Fibroblast of the aortic adventitia (primary cell): Measurements from ENCODE around the gene TPM1. TPM values are rescaled to one million over a fixed set of nuclear protein-coding genes. Genes with fewer than 3 reads are reported as not detected.
A peak's percentile ranks its signal among the peaks of the same experiment; 100 is the strongest.
"Not testable (repeated sequence)": the region's sequence is repeated elsewhere in the genome, so short reads cannot be mapped to it uniquely, and the experiment has no call there.

ENCODE experiments used
- DNase-seq: peaks from one replicate; pipeline ENCODE4 v3.0.0-alpha.2; 2010; ENCODE audit warnings: low read depth
- H3K4me3 ChIP-seq: 2 replicates; pipeline ENCODE4 v1.5.1; 2011; ENCODE audit warnings: low read depth, mild to moderate bottlenecking, control low read depth, low read length, moderate library complexity
- CTCF ChIP-seq: IDR thresholded peaks from 2 replicates; pipeline ENCODE4 v1.5.1; 2011; ENCODE audit warnings: mild to moderate bottlenecking, low read length, control low read depth, inconsistent platforms; ENCODE audit not compliant: insufficient read depth
- total RNA-seq: library from RNA; depleted of rRNA; stranded (reverse); fragments of >200 nt; gene quantifications from 2 replicates; pipeline ENCODE4 v1.2.3, GENCODE V29; 2012; ENCODE audit warnings: low replicate concordance

The TPM1 gene
- 261 and 746 TPM in 2 replicates for total RNA-seq

- TF ChIP-seq CTCF = no peak
- H3K4me3 ChIP-seq = peak within 1 kb of the TSS; percentile 98
- DNase-seq = peak; percentile 91
Measured at GRCh38 chr15:63041974-63042876, at the start of gene TPM1. Gene TPM1, plus strand, starts transcription at chr15:63042747. Its CDS starts 83 bp downstream, at chr15:63042830.

- TF ChIP-seq CTCF = no peak
- no peak for DNase-seq
- H3K4me3 ChIP-seq = no peak overlapping the region
Measured at GRCh38 chr15:62993066-62993465, 49.5 kb upstream of the TPM1 start.

GRCh38 chr15:62993632-62994031 lies 48.9 kb upstream of the TPM1 start:
- not testable (repeated sequence) for DNase-seq, H3K4me3 ChIP-seq

GRCh38 chr15:62994439-62994838 lies 48.1 kb upstream of the TPM1 start:
- no peak for TF ChIP-seq CTCF
- DNase-seq = no peak
- H3K4me3 ChIP-seq = no peak overlapping the region

GRCh38 chr15:62994975-62995681 lies 47.4 kb upstream of the TPM1 start:
- no peak for DNase-seq
- TF ChIP-seq CTCF = no peak
- H3K4me3 ChIP-seq = no peak overlapping the region

- H3K4me3 ChIP-seq = no peak overlapping the region
- no peak for TF ChIP-seq CTCF
- no peak for DNase-seq
Measured at GRCh38 chr15:62997441-62997840, 45.1 kb upstream of the TPM1 start.

- no peak for DNase-seq
- TF ChIP-seq CTCF = no peak
- H3K4me3 ChIP-seq = no peak overlapping the region
Measured at GRCh38 chr15:62998262-62998890, 44.2 kb upstream of the TPM1 start.
